ENCODE results near the gene UMPS. TPM values are rescaled to one million over a fixed set of nuclear protein-coding genes. Genes with fewer than 3 reads are reported as not detected.
"Not testable (repeated sequence)": the region's sequence is repeated elsewhere in the genome, so short reads cannot be mapped to it uniquely, and the experiment has no call there.

Gene UMPS
- polyA plus RNA-seq, 1 donor, result 30.2 TPM

DNA sequence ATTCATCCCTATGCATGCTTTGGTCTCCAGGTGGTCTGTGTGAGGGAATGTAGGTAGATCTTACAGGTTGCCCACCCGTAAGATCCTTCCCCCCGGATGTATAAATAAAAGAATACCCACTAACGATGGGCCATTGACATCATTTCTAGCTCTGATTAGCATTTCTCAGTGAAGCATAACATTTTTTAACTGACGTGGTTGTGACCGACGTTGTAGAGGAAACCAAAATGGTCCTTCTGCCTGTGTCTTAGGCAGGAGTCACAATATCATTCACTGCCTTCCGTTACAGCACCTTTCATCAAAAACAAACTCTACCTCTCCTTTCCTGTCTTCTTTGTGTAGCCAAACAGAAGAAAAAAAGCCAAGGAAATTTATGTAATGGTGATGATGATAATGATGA, 27.3 kb upstream of the UMPS start:
- Histone ChIP-seq H3K27me3 (ENCODE audit: control insufficient read depth, insufficient read depth, low read length) (no peaks in the 10 kb centered on the region), H3K4me1 (ENCODE audit: control insufficient read depth, insufficient read depth, low read length) (peaks cover 19% of the 10 kb centered on the region), H3K9me3 (ENCODE audit: control insufficient read depth, low read depth, low read length) (no peaks in the 10 kb centered on the region), H3K27ac (ENCODE audit: low read length) (no peak overlapping the region), H3K4me3 (ENCODE audit: low read length) (no peak overlapping the region), H3K36me3 (ENCODE audit: control insufficient read depth, insufficient read depth, low read length) (no peaks in the 10 kb centered on the region)
- no CpG with 5 or more reads among the region's 7 CpGs for WGBS (ENCODE audit: insufficient coverage, low lambda C conversion rate)
- no peak for DNase-seq

DNA sequence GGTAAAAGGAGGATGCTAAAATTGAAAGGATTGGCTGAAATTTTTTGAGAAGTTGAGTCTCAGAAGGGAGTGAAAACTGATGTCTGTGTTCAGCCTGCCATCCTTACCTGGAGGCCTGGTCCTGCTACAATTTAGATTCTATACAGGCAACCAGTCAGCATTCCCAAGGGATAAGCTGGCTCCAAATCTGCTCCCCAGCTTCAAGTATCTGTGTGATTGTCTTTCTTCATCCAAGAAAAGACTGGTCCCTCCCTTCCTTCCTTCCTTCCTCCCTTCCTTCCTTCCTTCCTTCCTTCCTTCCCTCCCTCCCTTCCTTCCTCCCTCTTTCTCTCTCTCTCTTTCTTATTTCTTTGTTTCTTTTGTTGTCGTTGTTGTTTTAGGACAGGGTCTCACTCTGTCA, 24.7 kb upstream of the UMPS start:
- no peaks in the 10 kb centered on the region for H3K9me3 ChIP-seq (ENCODE audit: control insufficient read depth, low read depth, low read length)
- H3K27ac ChIP-seq (ENCODE audit: low read length), result no peak overlapping the region
- WGBS (ENCODE audit: insufficient coverage, low lambda C conversion rate), result 83% methylated on average over 1 of the region's 1 CpG
- DNase-seq, result no peak
- no peak overlapping the region for H3K4me3 ChIP-seq (ENCODE audit: low read length)
- no peaks in the 10 kb centered on the region for H3K36me3 ChIP-seq (ENCODE audit: control insufficient read depth, insufficient read depth, low read length)
- H3K4me1 ChIP-seq (ENCODE audit: control insufficient read depth, insufficient read depth, low read length), result peaks cover 2% of the 10 kb centered on the region
- H3K27me3 ChIP-seq (ENCODE audit: control insufficient read depth, insufficient read depth, low read length), result no peaks in the 10 kb centered on the region

DNA sequence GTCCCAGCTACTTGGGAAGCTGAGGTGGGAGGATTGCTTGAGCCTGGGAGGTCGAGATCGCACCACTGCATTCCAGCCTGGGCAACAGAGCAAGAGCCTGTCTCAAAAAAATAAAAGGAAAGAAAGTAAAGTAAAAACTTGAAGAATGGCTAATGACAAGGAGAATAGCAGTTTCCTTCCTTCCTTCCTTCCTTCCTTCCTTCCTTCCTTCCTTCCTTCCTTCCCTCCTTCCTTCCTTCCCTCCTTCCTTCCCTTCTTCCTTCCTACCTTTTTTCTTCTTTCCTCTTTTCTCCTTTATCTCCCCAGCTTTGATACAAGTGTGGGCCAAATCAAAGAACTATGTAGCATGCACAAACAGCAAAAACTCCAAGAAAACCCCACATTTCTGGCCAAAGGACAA, 23.0 kb upstream of the UMPS start:
- H3K27ac ChIP-seq (ENCODE audit: low read length); H3K9me3 ChIP-seq (ENCODE audit: control insufficient read depth, low read depth, low read length): not testable (repeated sequence)
- WGBS (ENCODE audit: insufficient coverage, low lambda C conversion rate), result no CpG with 5 or more reads among the region's 2 CpGs

DNA sequence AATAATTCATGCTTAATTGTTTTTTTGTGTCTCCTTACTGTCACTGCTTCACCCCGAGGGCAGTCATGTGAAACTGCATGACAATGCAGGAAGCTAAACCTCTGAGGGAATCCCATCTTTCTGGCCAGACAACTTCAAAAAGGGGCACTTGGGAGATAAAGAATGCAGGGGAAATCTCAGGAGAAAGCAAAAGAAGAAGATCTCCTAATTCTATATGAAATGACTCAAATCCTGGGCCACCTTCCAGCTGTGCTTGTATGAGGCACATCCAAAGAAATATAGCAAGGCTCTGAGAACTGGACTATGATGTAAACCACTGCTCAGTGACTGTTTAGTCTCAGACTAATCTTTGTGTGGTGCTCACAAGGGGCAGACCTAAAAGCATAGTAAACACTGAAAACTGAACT, 22.6 kb upstream of the UMPS start:
- Histone ChIP-seq H3K4me1 (ENCODE audit: control insufficient read depth, insufficient read depth, low read length) (no peaks in the 10 kb centered on the region), H3K4me3 (ENCODE audit: low read length) (no peak overlapping the region), H3K27me3 (ENCODE audit: control insufficient read depth, insufficient read depth, low read length) (no peaks in the 10 kb centered on the region), H3K36me3 (ENCODE audit: control insufficient read depth, insufficient read depth, low read length) (no peaks in the 10 kb centered on the region), H3K9me3 (ENCODE audit: control insufficient read depth, low read depth, low read length) (no peaks in the 10 kb centered on the region), H3K27ac (ENCODE audit: low read length) (no peak overlapping the region)
- WGBS (ENCODE audit: insufficient coverage, low lambda C conversion rate), result 83% methylated on average over 1 of the region's 1 CpG
- no peak for DNase-seq

More for the DNA sequence above, 23.0 kb upstream of the UMPS start:
- H3K4me1 ChIP-seq (ENCODE audit: control insufficient read depth, insufficient read depth, low read length); H3K27me3 ChIP-seq (ENCODE audit: control insufficient read depth, insufficient read depth, low read length); H3K36me3 ChIP-seq (ENCODE audit: control insufficient read depth, insufficient read depth, low read length); DNase-seq; H3K4me3 ChIP-seq (ENCODE audit: low read length): not testable (repeated sequence)

DNA sequence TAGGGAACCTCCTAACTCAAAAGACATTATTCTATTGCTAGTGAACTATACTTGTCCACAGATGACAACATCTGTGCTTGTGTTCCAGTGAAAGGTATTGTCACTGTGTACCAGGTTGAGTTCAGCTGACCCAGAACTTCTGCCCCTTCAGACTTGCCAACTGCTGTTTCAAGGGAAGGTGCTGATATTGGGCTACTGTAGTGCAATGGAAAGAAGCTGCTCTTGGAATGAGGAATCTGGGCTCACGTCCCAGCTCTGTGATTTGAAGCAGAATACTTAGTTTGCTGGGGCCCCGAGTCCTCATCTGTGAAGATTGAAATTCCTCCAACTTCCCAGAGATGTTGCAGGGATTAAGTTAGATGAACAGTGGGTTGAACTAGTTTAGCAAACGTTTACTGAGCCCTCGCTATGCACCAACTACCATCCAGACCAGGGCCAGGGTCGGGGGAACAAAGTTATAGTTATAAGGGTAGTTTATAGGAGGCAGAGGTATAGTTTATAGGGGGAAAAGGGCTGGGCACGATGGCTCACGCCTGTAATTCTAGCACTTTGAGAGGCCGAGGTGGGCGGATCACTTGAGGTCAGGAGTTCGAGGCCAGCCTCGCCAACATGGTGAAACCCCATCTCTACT, 15.9 kb upstream of the UMPS start:
- Histone ChIP-seq H3K36me3 (ENCODE audit: control insufficient read depth, insufficient read depth, low read length) (peaks cover 6% of the 10 kb centered on the region), H3K4me1 (ENCODE audit: control insufficient read depth, insufficient read depth, low read length) (no peaks in the 10 kb centered on the region), H3K4me3 (ENCODE audit: low read length) (no peak overlapping the region), H3K27me3 (ENCODE audit: control insufficient read depth, insufficient read depth, low read length) (no peaks in the 10 kb centered on the region), H3K27ac (ENCODE audit: low read length) (no peak overlapping the region), H3K9me3 (ENCODE audit: control insufficient read depth, low read depth, low read length) (no peaks in the 10 kb centered on the region)
- DNase-seq, result no peak
- WGBS (ENCODE audit: insufficient coverage, low lambda C conversion rate), result no CpG with 5 or more reads among the region's 11 CpGs

DNA sequence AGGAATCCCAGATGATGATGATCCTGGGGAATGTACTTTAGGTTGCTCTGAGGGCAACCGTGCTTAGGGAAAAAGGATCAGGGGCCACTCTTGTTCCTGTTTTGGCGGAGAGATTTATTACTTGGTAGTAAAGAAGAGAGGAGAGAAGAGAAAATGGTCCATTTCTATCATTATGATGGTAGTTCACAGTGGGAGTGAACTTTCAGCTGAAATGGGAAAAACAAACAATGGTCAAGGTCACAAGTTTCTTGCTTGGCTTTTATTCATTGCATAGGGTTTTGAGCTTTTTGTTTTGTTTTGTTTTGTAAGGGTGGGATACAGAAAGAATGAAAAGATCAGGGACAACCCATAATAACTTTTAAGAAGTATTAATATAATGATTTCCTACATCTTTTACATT, 7.7 kb upstream of the UMPS start:
- H3K27ac ChIP-seq (ENCODE audit: low read length), result no peak overlapping the region
- DNase-seq, result no peak
- whole genome bisulfite sequencing (ENCODE audit: insufficient coverage, low lambda C conversion rate), result no CpG with 5 or more reads among the region's 2 CpGs
- no peaks in the 10 kb centered on the region for H3K4me1 ChIP-seq (ENCODE audit: control insufficient read depth, insufficient read depth, low read length)
- no peak overlapping the region for H3K4me3 ChIP-seq (ENCODE audit: low read length)
- H3K27me3 ChIP-seq (ENCODE audit: control insufficient read depth, insufficient read depth, low read length), result no peaks in the 10 kb centered on the region
- peaks cover 9% of the 10 kb centered on the region for H3K36me3 ChIP-seq (ENCODE audit: control insufficient read depth, insufficient read depth, low read length)
- no peaks in the 10 kb centered on the region for H3K9me3 ChIP-seq (ENCODE audit: control insufficient read depth, low read depth, low read length)

DNA sequence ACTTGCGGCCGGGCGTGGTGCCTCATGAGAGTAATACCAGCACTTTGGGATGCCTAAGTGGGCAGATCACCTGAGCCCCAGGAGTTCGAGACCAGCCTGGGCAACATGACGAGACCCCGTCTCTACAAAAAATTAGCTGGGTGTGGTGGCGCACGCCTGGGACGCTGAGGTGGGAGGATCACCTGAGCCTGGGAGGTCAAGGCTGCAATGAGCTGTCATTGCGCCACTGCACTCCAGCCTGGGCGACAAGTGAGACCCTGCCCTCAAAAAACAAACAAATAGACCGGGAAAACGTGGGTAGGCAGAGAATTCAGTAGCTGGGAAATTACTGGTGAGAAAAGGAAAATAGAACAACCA, 667 bp downstream of the UMPS start:
- Histone ChIP-seq H3K36me3 (ENCODE audit: control insufficient read depth, insufficient read depth, low read length) (peaks cover 17% of the 10 kb centered on the region), H3K4me1 (ENCODE audit: control insufficient read depth, insufficient read depth, low read length) (peaks cover 13% of the 10 kb centered on the region), H3K9me3 (ENCODE audit: control insufficient read depth, low read depth, low read length) (no peaks in the 10 kb centered on the region), H3K27me3 (ENCODE audit: control insufficient read depth, insufficient read depth, low read length) (no peaks in the 10 kb centered on the region), H3K4me3 (ENCODE audit: low read length) (peak overlapping the region; percentile 99), H3K27ac (ENCODE audit: low read length) (peak overlapping the region; percentile 86)
- WGBS (ENCODE audit: insufficient coverage, low lambda C conversion rate), result no CpG with 5 or more reads among the region's 13 CpGs
- DNase-seq, result no peak

DNA sequence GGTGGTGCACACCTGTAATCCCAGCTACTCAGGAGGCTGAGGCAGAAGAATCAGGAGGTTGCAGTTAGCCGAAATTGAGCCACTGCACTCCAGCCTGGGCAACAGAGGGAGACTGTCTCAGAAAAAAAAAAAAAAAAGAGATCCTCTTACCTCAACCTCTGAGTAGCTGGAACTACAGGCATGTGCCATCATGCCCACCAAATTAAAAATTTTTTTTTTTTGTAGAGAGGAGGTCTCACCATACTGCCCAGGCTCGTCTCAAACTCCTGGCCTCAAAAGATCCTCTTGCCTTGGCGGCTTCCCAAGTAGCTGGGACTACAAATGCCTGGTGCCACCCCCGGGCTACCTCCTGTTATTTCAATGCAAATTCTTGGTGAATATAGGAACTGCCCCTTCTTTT, 1.5 kb downstream of the UMPS start:
- no CpG with 5 or more reads among the region's 4 CpGs for WGBS (ENCODE audit: insufficient coverage, low lambda C conversion rate)

DNA sequence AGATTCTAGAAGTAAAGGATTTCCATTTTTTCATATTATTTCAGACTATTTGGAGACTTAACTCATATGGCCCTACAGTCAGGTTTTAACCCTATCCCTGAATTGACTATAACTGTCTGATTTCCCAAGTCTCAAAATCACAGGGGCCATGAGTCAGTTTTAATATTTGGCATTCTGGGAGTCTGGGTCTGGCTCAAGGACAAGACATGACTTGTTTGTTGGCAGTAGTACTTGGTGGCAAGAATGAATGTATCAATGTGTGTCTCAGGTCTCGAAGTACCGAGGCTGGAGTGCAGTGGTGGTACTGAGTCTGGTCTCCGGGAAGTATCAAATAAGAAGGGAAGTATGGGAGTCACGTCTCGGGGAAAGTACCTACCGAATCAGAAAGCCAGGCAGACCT, 10.8 kb downstream of the UMPS start:
- Histone ChIP-seq H3K4me1 (ENCODE audit: control insufficient read depth, insufficient read depth, low read length) (peaks cover 10% of the 10 kb centered on the region), H3K36me3 (ENCODE audit: control insufficient read depth, insufficient read depth, low read length) (peaks cover 62% of the 10 kb centered on the region), H3K9me3 (ENCODE audit: control insufficient read depth, low read depth, low read length) (no peaks in the 10 kb centered on the region), H3K27ac (ENCODE audit: low read length) (no peak overlapping the region), H3K27me3 (ENCODE audit: control insufficient read depth, insufficient read depth, low read length) (no peaks in the 10 kb centered on the region), H3K4me3 (ENCODE audit: low read length) (no peak overlapping the region)
- no CpG with 5 or more reads among the region's 6 CpGs for WGBS (ENCODE audit: insufficient coverage, low lambda C conversion rate)
- no peak for DNase-seq

More for the DNA sequence above, 1.5 kb downstream of the UMPS start:
- Histone ChIP-seq H3K36me3 (ENCODE audit: control insufficient read depth, insufficient read depth, low read length) (peaks cover 22% of the 10 kb centered on the region), H3K27me3 (ENCODE audit: control insufficient read depth, insufficient read depth, low read length) (no peaks in the 10 kb centered on the region), H3K9me3 (ENCODE audit: control insufficient read depth, low read depth, low read length) (no peaks in the 10 kb centered on the region), H3K4me3 (ENCODE audit: low read length) (no peak overlapping the region), H3K4me1 (ENCODE audit: control insufficient read depth, insufficient read depth, low read length) (peaks cover 13% of the 10 kb centered on the region), H3K27ac (ENCODE audit: low read length) (no peak overlapping the region)
- no peak for DNase-seq

DNA sequence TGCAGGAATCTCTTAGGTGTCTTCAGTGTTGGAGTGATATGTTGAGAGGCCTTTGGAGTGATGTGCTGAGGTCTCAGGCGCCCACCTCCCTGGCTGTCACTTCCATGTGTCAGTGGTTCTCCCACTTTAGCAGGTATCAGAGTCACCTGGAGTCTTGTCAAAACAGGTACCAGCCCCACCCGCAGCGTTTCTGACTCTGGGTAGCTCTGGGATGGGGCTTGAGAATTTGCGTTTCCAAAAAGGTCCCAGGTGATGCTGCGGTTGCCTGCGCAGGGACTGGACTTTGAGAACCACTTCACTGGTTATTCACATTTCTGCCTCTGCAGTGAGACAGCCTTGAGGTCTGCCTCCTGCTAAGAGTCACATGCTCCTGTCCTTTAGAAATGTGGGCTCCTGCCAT, 15.5 kb downstream of the UMPS start:
- Histone ChIP-seq H3K4me3 (ENCODE audit: low read length) (no peak overlapping the region), H3K36me3 (ENCODE audit: control insufficient read depth, insufficient read depth, low read length) (peaks cover 50% of the 10 kb centered on the region), H3K4me1 (ENCODE audit: control insufficient read depth, insufficient read depth, low read length) (peaks cover 11% of the 10 kb centered on the region), H3K9me3 (ENCODE audit: control insufficient read depth, low read depth, low read length) (no peaks in the 10 kb centered on the region), H3K27ac (ENCODE audit: low read length) (peak overlapping the region; percentile 82), H3K27me3 (ENCODE audit: control insufficient read depth, insufficient read depth, low read length) (no peaks in the 10 kb centered on the region)
- WGBS (ENCODE audit: insufficient coverage, low lambda C conversion rate), result no CpG with 5 or more reads among the region's 6 CpGs
- DNase-seq, result no peak

All from large intestine (tissue), 3 donors.